Left lobe of liver (tissue), 2 donors: ENCODE measurements around the gene FAM72D. TPM values are rescaled to one million over a fixed set of nuclear protein-coding genes. Genes with fewer than 3 reads are reported as not detected.
"Not testable (repeated sequence)": the region's sequence is repeated elsewhere in the genome, so short reads cannot be mapped to it uniquely, and the experiment has no call there.

ENCODE experiments used
- ATAC-seq: fragments of 200-7000 bp; cut with Tn5 transposase; one replicate; pipeline ENCODE4 v1.9.1; 2020; ENCODE audit warnings: mild to moderate bottlenecking, moderate library complexity
- DNase-seq: peaks from one replicate; pipeline ENCODE4 v3.0.0-alpha.2; 2020; ENCODE audit warnings: low spot score
- total RNA-seq: library from RNA; stranded (reverse); gene quantifications from one replicate; pipeline ENCODE4 v1.2.1, GENCODE V29; 2021
- donor health status: DM: no; HTN: no; CAD: no; lungs with moderate emphysema.
- donor health status: DM: no; HTN: yes; CAD: no.

FAM72D gene
- total RNA-seq, 1 donor from 2014 or later, result not detected

DNA sequence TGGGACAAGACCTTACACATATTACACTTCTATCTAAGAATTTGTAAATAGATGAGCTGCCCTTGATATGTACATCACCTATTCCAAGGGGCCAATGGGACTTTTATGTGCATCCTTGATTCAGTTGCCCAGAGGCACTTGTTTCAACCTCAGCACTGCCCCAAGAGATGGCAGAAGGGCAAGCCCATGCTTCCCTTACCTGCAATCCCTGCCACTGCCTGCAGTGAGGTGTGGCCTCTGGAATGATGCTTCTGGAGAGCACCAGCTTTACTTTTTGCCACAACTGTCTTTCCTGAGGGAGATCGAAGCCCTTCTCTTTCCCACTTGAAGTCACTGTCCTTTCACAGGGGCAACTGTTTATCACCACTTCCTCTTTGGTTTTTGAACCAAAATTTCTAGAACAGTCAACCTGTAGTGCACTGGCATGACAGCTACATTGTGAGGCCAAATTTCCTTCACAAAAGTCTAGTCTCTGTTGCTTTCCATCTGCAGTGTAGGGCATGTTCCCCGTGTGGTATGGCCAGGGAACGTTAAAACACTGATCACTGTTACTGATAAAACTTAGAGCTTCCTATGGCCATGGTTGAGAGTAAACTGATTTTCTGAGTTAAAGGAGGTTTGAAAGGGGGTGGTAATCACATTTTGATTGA is 48.6 kb downstream of the FAM72D start:
- ATAC-seq, DNase-seq: not testable (repeated sequence)

DNA sequence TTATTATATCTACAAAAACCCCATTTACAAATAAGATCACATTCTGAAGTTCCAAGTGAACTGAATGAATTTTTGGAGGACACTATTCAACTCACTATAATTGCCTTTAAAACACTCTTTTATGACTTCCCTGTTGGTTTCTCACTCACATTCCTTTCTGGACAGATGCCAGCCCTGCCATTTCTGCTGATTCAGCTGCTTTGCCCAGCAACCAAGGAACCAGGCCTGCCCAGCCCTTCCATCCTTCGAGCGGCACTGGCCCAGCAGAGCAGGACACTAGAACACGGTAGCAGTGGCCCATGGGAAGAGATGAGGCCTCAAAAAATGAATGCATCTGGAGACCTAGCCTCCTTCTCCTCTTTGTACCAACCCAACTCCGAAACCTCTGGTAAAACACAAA is 50.5 kb downstream of the FAM72D start:
- not testable (repeated sequence) for DNase-seq, ATAC-seq

DNA sequence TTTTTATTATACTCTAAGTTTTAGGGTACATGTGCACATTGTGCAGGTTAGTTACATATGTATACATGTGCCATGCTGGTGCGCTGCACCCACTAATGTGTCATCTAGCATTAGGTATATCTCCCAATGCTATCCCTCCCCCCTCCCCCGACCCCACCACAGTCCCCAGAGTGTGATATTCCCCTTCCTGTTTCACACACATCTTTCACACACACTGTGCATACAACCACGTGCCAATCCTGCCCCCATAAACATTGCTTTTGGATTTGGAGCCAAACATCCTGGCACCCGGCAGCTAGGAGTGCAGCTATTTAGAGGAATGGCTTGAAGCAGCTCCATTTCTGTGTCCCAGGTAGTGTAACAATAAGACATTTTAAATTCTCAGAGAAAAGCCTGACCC is 51.4 kb downstream of the FAM72D start:
- ATAC-seq, DNase-seq: not testable (repeated sequence)

DNA sequence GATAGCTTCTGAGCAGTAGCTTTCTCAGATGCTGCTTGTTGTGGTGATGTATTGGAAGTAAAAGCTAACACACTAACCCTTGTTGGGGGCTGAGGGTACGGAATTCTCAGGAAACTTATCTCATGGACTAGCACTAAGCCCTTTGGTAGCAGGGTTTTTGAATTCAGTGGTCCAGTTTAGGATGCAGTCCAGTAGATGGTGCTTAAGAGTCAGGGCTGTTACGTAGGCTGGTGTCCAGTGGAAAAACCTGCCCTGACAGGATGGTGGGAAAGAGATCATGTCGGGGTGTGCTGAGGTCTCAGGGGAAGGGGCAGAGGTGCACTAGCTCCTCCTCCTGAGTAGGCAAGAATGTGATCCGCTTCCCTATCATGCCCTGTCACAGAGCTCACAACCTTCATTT is 59.6 kb downstream of the FAM72D start:
- DNase-seq, result not testable (repeated sequence)
- peak; percentile 78 for ATAC-seq

DNA sequence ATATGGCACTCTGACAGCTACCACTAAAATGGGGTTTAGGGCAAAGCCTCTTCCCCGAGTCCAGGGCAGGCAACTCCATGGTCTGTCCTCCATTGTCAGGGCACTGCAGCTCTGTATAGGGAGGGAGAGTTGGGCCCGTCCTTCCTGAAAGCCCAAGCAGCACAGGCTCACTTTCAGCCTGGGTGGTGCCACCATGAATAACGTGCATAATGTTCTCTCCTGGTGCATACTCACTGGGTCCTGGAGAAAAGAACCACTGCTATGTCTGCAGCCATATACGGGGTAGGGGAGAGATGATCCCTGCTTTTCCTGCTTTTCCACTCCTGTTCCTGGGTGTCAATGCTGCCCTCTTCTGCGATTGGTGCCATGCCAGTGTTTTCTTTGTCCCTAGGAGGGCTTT is 60.1 kb downstream of the FAM72D start:
- peak; percentile 7 for DNase-seq
- ATAC-seq, result not testable (repeated sequence)

DNA sequence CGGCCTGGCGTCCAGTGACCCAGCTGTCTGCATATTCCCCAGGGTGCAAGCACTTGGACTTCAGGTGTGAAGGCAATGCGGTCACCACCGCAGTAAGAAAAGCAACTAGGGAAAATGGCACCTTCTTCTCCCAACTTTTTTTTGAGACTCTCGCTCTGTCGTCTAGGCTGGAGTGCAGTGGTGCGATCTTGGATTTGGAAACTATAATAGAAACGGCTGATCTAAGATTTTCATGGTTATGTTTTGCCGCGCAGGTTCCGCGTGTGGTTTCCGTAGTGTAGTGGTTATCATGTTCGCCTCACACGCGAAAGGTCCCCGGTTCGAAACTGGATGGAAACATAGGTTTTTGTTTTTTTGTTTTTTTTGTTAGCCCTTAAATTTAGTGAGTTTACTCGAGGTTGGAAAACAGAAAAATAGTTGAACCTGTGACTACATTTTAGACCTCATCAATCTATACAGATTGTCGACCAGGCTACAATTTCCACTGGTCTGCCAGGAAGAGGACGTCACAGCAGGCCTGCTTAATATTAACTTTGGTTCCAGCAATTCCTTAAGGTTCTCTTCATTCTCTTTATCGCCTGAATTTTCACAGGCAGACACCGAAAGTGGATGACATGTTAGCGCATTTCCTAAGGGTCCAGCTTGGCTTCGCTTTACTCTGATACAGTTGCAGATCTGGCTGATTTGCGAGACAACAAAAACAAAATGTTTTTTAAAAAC is 61.3 kb downstream of the FAM72D start:
- not testable (repeated sequence) for ATAC-seq, DNase-seq

DNA sequence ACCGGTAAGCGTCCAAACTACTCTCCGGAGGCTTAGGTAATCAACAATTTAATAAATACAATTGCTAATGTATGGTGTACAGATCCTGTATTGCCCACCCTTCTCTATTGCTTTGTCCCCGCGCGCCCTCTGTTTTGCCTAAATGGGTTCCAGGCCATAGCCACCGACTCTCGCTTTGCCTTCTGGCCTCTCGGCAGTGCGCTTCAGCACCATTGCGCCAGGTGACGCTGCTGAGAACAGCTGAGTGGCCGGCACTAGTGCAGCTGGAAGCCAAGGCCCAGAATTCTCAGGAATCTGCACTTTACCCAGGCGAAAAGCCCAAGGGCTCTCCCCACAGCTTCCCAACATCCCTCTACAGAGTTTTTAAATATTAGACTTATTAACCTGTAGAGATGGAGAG is 61.9 kb downstream of the FAM72D start:
- DNase-seq, result not testable (repeated sequence)
- ATAC-seq, result peak; percentile 80

DNA sequence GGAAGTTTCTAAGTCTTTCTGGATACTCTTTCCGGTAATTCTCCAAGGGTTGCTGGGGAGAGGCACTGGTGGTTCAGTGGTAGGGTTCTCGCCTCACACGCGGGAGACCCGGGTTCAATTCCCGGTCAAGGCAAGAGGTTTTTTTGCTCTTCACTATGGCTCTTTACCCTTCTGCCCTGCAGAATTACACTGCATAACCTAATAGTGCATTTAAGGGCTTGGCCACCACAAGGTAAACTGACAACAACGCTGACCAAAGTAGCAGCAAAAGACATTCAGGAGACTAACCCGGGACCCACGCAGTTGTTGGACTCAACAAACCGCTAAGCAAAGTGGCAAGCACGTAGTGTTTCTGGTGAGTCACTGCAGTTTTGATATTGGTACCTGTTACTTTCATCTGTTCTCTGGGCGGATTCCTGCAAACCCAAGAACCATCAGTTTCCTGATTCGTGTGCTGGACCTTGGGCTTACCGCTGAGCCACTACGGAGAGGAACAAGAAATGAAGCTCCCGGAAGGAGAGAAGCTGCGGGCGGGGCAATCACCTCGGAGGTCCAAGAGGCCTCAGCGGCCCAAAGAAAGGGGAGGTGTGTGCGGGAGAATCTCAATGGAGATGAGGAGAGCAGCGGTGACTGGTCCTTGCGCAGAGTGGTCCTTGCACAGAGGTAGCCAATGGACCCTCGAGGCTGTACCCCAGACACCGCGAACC is 65.4 kb downstream of the FAM72D start:
- peak; percentile 70 for ATAC-seq
- not testable (repeated sequence) for DNase-seq

Other genes with a start within 250 kb of the FAM72D start
- gene SRGAP2B, start 646 bp upstream of the FAM72D start, total RNA-seq, result 6.4 TPM
- not detected for gene PPIAL4D, start 146.2 kb downstream of the FAM72D start, total RNA-seq